HG02678 (cell line): ENCODE results near the gene KIRREL3.

Experiments
- ATAC-seq: cut with Tn5 transposase; IDR thresholded peaks from one replicate; pipeline ENCODE4 v1.9.1; 2021; ENCODE audit warnings: mild to moderate bottlenecking, moderate library complexity; ENCODE audit not compliant: unreplicated experiment

KIRREL3 gene

DNA sequence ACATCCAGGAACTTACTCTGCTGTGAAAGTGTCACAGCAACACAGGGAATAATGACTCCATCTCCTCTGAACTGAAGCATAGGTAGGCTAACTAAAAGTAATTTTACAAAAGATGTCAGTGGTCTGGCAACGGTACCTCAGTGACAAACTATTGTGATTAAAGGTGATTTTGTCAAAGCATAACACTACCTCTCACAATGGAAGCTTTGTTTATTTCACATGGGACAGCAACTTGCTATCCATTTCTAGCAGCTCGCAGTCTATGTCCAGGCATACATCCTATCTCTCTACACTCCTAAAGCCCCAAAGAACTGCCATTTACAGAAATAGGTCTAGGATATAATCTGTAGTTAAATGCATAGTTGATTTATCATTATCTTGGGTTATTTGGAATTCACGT lies 163.0 kb downstream of the KIRREL3 start:
- ATAC-seq, result no peak

DNA sequence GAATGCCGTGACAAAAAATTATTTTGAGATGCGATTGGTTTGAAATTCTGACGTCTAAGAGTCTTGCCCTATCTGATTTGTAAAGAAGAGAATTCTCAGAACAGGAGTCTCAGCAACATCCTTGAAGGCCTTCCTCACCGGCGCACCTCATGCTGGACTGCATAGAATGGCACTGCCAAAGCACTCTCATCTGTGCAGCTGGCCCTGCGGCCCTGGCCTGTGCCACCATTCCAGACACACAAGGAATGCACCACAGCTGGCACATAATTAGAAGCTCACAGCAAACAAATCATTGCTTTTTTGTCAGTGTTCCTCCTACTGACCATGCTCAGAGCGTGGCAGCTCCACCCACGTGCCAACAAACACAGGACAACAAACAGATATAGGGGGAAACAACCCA lies 166.0 kb downstream of the KIRREL3 start:
- ATAC-seq, result no peak

DNA sequence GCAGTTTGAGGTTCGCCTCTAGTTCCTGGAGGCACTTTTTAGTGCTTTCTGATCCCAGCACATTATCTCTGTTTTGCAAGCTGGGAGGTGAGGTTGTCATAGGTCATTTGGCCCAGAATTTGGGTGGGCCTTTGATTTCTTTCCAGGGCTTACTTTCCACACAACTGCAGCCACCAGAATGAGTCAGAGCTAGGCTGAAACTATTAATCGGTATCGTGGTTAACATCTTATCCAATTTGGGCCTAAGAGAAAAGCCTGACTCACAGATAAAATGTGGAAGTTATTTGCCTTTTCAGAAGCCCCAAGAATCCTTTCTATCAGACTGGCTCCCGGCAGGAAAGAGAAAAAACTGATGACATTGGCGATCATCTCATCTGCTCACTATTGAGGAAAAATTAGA lies 166.4 kb downstream of the KIRREL3 start:
- no peak for ATAC-seq

DNA sequence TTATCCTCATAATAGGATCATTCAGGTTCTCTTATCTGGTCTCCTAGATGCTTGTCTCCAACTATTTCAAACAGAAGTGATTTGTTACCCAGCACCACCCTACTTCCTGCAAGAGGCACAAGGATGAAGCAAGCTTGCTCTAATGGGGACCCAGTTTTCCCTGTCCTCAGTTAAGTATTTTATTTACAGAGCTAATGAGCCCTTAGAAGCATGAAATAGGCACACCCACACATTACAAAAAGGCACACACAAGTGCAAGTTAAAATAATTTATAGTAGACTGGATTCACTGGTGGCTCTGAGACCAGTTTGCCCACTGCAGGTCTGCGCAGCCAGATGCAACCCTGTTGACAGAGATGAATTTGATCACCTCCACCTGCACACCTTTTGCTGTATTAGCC lies 167.5 kb downstream of the KIRREL3 start:
- no peak for ATAC-seq

DNA sequence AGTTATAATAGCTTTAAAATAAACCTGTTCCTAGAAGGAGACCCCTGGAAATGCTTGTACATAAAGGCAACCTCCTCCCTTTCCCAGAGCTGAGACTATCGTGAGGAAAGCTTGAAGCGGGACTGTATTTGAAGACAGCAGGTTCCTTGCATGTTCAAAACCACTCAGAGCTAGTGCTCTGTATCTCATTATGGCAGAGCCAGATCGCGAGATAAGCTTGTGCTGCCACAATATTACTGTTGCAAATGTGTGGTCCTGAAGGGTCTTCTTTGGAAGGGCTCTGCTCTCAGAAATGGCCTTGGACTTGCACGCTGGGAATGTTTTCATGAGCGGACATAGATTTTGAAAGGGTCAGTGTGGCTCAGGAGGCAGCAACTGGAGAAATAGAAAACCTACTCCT lies 168.2 kb downstream of the KIRREL3 start:
- no peak for ATAC-seq

DNA sequence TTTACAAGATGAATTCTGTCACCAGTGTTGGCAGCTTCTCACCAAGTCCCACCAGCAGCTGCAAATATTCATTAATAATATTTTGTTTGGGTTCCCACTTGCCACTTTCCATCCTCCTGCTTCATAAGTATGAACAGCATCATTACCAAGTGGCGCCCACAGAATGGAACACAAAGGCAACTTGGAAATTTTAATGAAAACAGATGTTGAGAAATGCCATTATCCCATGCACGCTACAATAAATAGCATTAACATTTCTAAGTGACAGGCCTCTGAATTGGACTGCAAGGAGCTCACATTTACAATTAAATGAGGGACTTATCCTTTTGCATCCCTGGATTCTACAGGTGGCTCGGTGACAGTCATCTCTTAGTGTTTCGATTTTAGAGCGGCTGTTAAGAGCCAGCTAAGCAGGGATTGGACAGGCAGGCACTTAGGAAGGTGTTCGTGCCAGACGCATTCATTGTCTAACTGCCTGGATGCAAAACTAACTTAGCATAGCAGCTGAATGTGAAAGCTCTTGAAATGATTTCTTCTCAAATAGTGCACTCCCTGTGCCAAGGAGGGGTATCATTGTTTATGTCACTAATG lies 170.3 kb downstream of the KIRREL3 start:
- ATAC-seq, result no peak

DNA sequence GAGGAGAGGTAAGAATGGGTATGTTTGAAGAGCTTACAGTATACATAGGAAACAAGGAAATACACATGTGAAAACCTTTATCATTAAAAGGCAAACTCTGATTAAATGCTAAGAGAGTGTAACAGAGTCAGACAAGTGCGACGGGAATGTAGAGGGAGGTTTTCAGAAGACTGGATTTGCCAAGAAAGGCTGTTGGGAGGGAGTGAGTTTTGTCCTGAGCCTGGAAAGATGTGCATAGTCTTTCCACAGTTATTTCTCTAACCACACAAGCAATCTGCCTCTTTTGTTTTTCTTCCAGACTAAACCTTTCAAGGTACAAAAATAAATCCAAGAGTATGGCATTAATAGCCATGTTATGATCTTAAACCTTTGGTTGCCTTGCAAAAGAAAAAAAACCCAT lies 170.9 kb downstream of the KIRREL3 start:
- no peak for ATAC-seq

DNA sequence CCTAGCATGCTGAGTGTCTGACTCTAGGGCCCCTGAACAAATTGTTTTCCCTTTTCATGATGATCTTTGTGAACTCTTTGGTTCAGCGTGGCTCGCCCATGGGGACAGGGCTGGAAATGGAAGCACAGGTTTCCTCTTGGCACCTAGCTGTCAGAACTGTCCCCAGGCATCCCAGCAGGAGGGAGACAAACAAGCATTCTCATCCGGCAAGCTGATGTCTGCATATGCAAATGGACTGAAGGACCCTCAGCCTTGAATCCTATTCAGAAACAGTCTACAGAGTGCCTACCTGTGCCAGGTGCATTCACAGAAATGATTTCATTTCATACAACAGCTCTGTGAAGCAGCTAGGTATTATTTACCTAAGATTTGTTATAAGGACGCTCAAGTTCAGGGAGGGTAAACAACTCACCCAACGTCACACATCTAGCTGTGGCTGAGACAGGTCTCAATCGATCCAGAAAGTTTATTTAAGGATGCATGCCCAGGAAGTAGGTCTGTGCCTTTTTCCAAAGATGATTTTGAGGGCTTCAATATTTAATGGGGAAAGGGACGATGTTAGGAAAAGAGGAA lies 176.4 kb downstream of the KIRREL3 start:
- no peak for ATAC-seq

DNA sequence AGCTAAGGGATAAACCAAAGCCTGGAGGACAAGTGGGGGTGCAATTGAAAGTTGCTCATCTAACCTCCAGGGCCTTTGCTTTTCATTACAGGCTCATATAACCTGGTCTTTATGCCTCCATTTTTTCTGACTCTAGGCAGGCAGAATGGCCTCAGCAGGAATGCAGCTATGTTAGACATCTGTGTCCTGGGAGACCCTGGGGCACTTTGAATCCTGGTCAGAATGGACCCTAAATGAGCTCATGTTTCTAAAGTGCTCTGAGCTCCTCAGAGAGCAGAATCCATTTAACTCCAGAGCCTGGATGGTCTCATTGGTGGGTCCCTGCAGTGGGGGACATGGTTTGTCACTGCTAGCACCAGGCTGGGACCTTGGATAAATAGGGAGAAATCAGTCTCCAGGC lies 177.3 kb downstream of the KIRREL3 start:
- ATAC-seq, result no peak

DNA sequence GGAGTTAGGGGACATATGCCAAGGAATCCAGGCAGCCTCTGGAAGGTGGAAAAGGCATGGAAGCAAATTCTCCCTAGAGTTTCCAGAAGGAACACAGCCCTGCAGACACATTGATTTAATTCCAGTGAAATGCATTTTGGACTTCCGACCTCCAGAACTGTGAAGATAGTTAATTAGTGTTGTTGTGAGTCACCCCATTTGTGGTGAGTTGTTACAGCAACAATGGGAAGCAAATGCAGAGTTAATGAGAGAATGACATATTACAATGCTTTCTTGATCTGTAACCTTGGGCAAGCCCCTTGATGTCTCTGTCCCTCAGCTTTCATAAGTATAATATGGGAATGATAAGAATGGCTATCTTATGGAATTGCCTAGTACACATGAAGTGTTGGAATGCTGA lies 178.7 kb downstream of the KIRREL3 start:
- no peak for ATAC-seq

DNA sequence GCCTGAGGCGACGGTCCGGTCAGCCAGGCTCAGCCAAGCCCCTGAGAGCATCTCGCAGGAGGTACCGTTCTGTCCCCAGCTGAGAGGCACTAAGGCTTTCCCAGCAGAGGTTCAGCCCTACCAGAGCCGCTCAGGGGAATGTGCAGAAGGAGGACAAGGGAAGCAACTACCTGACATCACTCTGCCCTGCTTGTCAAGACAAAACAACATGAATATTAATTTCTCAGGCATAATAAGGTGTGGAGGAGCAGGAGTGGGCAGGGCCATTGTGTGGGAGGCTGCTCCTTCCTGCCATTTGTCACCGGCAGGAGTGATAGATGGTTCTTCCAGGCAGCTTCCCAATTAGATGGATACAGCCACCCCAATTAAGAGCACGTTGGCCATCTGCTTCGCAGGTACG lies 181.4 kb downstream of the KIRREL3 start:
- ATAC-seq, result no peak

DNA sequence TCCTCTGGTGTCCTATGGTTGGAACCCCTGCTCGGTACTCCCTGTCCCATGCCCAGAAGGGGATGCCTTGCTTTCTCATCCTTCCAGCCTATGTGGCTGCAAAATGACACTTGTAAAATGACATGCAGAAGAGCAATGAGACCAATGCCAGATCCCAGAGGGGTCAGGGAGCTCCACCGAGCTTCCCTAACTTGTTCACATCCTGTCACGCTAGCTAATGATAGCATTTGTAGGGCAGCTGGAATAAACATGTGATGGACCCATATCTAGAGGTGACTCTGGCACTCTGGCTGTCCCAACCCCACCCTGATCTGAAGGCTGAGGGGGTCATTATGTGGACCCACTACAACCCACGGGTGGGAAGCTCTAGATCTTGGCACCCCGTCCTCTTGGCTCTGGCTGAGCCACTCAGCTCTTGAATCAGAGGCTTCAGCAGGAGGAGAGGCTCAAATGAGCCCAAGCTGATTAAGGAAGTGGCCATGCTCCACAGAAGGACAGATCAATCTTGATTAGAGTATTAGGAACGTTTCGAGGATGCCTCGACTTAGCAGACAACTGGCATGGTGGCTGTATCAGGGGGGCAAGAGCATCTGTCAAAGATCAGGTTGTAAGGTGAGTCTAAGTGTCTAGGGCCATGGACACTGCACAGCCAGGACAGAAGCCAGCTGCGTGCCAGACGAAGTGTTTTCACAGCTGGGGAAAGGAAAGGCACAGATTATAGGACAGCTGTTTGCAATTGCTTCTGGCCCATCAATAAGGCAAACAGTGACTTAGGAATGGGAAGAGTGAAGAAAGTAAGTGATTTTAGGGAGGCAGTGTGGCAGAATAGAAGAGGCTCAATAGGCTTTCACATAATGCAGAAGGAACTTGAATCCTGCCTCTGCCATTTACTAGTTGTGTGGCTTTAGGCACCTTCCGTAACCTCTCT lies 182.8 kb downstream of the KIRREL3 start:
- ATAC-seq, result no peak

DNA sequence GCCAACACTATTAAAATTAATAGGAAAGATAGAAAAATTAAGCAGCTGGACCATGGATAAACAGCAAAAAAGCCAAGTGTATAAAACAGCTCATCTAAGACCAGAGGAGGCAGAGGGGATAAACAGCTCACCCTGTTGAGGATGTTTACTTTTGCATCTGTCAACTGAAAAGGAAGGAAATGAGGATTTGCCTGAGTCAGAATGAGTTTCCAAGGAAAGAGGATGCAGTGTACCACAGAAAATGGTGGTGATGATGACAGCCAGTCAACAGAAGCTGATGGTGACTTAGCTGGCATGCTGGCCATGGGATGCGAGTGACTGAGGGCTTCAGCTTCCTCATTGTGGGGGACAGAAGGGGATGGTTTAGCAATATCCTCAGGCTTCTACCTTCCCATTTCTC lies 183.5 kb downstream of the KIRREL3 start:
- ATAC-seq, result no peak

DNA sequence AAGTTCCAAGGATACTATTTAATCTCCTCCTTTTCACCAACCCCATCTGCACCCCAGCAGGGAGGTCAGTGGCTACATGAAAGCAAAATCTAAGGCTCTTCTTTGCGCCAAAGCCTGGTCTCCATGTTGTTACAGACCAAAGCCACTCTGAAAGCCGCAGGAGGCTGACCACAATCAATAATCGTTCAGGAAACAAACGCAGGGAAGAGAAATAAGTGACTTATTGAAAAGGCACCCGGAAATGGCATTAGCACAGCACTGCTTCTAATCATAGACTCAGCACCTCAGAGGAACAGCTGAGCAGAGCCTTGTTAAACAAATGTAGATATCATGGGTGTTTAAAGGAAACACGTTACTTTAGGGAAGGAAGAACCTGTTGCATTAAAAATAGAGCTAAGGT lies 183.9 kb downstream of the KIRREL3 start:
- ATAC-seq, result no peak

DNA sequence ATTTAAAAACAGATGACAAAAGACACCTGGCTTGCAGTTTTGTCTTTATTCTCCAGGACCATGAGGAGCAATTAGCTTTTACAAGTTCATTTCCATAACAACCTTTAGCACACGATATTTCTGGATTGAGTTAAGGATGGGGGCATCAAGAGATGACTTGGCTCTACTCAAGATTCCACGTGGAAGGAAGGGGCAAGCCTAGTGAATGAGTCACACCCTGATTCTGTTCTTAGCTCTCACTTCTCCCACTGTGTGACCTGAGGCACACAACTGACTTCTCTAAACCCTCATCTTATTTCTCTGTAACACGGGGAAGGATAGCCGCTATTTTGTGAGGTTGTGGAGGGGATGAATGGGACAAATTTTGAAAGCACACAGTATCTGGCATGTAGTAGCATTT lies 185.5 kb downstream of the KIRREL3 start:
- no peak for ATAC-seq

DNA sequence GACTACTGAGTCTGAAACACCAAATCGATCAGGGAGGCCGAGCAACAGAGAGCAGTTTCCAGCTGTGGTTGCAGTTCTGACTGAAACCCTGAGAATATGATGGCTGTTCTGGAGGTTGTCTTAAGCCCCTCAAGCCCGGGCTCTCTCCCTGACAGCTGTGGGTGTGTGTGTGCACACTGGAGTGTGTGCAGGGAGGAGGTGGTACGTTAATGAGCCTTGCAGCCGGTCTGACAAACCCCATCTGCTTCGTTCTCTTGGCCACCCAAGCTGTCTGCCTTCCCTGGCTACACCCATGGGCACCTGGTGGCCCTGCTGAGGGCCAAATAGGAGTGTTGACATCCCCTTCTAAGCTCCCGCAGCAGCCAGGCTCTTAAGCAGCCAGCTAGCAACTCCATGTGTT lies 189.8 kb downstream of the KIRREL3 start:
- ATAC-seq, result no peak

DNA sequence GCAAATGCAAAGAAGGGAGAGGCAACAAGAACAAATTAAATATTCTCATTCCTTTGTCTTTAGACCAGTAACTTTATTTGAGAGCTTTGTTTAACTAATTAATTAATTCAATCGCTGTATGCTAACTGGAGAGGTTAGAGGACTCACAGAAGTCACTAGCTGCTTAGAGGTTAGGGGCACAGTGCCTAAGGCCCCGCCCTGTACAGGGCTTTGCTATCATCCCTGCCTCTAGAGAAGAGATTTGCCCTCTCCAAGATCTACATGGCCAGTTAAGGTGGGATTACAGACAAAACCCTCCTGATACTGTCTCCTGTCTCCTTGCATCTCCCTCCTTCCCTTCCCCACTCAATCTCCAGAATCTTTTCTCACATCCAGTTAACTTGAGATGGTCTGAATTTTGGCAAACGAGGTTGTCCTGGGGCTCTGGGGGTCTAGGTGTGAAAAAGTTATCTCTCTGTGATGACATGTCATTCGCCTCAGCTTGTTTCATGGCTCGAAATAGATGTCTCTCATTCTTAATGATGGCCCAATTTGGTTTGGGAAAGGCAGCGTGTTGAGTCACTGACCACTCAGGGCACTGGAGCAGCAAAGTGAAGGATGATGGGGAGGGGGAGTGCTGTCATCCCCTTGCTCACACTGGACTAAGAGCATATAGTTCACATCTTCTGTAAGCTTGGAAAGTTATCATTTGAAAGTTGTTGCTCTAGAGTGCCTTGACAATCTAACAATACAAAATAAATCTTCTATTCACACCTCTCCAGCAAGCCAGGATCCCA lies 190.9 kb downstream of the KIRREL3 start:
- ATAC-seq, result no peak

DNA sequence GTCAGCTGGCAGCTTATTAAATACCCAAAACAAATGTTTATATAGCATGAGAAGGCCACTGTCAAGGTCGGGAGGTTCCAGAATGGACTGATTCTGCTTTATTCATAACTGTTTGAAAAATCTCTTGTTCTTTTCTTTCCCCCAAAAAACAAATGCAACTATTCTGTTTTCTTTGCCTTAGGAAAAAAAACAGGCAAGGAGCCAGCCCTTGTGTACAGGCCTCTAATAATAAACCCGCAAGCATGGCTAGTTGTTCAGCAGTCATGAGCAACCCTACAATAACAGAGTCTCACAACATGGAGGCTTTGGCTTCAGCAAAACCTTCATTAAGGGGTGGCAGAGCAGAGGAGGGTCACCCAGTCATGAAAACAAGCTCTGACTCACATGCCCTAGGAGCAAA lies 191.7 kb downstream of the KIRREL3 start:
- no peak for ATAC-seq

DNA sequence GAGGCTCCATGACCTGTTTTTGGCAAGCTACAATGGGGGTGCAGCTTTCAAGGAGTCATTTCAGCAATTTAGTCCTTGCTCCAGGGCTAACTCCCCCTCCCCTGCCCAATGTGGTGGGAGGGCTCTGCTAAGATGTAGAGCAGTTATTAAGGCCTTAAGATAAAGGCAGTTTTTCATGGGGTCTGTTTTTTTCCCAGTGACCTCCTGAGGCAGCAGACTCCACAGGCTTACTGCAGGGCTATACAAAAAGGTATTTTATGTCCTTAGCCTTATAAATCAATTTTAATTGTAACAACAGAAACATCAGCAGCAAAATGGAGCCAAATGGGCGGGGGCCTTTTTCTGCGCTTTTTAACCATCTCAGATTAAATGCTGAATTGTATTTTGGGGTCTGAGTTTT lies 192.3 kb downstream of the KIRREL3 start:
- no peak for ATAC-seq

DNA sequence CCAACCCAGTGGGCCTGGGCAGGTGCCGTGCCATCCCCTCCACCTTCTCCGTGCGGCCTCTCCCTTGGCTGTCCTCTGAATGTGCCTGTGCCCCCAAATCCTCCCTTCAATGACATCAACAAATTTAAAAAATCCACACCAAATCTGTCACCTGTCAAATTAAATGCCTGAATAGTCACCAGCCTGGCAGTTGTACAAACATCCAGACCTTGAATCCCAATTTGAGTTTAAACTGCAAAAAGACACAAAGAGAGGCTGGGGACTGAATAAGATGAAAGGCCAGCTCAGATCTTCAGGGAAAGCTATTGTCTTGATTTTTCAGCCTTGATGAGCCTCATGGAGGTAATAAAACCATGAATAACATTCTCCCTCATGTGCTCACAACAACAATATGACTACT lies 194.7 kb downstream of the KIRREL3 start:
- no peak for ATAC-seq

DNA sequence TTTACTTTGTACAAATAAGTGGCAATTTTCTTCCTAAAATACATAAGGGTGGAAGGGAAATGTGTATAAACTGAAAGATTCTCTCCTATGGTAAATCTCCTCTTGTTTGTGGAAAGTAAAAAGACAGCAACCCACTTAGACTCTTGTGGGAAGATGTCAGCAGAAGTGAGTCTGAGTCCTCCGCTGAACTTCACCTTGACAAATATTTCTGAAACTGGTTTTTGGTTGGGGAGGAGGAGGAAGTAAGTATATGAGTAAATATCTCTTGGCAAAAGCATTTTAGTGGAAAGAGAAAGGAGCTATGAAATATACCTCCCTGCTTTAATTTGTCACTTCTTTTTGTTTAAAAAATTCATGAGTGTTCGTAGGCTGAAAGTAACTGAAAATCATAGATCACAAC lies 196.2 kb downstream of the KIRREL3 start:
- no peak for ATAC-seq

DNA sequence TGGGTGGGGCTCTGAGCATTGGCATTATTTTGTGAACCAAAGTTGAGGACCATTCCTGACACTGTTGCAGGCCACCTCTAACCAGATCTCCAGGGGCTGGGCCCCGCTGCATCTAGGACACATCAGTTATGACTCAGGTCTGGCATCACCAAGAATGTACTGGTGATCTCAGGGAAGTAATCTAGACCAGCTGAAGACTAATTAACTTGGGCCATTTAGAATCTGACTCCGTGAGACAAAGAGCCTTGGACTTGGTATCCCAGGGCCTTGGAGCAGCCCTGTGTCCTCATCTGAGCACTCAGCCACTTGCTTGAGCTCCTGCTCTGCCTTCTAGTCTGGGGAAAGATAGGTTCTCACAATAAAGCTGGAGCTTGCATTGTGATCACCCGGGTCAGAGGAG lies 200.6 kb downstream of the KIRREL3 start:
- no peak for ATAC-seq
